ENCODE measurements around the gene GPR158.

GPR158 gene

DNA sequence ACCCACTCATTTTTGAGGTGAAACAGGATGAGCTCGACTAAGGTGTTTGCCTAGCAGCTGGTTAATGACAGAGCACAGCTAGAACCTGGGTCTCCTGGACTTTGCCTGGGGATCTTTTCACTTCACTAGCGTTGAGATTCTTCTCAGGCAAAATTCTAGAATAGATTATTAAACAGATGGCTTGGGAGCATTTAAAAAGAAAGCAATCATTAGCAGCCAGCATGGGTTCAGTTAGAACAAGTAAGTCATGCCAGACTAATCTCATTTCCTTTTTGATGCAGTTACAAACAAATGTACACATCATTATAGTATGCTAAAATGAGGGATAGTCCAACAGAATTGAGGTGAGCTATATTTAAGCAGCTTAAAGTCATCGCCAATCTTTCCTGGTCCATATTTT is 467.9 kb downstream of the GPR158 start:
- H3K4me3 ChIP-seq (ENCODE audit: control insufficient read depth, low read depth, low read length), result no peak overlapping the region
- TF ChIP-seq, protein P1, sequence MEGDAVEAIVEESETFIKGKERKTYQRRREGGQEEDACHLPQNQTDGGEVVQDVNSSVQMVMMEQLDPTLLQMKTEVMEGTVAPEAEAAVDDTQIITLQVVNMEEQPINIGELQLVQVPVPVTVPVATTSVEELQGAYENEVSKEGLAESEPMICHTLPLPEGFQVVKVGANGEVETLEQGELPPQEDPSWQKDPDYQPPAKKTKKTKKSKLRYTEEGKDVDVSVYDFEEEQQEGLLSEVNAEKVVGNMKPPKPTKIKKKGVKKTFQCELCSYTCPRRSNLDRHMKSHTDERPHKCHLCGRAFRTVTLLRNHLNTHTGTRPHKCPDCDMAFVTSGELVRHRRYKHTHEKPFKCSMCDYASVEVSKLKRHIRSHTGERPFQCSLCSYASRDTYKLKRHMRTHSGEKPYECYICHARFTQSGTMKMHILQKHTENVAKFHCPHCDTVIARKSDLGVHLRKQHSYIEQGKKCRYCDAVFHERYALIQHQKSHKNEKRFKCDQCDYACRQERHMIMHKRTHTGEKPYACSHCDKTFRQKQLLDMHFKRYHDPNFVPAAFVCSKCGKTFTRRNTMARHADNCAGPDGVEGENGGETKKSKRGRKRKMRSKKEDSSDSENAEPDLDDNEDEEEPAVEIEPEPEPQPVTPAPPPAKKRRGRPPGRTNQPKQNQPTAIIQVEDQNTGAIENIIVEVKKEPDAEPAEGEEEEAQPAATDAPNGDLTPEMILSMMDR (conservative IDR thresholded peaks at IDR 0.05; ENCODE audit: control insufficient read depth, insufficient read depth, low read depth, low read length), result no peak
- no peak for DNase-seq (ENCODE audit: low read depth)

DNA sequence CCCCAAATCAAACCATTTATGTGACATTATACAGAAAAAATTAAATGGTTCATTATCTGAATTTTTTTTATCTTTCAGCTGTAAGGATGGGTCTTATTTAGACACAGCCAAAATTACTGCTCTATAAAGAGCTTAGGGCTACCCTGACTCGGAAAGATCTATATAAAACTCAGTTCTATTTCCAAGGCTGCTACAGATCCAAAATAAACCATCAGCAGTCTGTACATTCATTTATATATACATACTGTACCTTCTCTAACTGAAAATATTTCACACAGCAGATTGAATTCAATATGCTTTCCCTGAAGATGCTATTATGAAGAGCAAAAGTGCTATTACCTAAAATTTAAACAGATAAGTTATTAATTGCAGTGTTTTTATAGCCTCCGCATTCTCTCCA is 471.6 kb downstream of the GPR158 start:
- no peak for DNase-seq (ENCODE audit: low read depth)
- TF ChIP-seq, protein P1 (conservative IDR thresholded peaks at IDR 0.05; ENCODE audit: control insufficient read depth, insufficient read depth, low read depth, low read length), result no peak
- no peak overlapping the region for H3K4me3 ChIP-seq (ENCODE audit: control insufficient read depth, low read depth, low read length)

DNA sequence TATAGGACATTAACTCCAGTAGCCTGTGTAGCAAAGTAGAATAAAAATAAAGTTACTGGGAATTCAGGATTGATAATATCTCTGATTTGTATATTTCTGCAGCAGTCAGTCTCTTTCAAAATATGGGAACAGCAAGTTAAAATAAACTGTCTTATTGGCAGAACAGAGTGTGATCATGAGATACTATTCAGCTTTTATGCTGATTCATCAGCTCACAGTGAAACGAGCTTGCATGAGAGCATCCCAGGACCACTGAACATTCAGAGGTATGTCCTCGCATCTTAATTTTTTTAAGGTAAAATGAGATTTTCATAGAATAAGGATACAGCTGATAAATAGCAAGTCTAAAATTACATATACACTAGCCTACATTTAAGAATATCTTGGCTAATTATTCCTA is 476.7 kb downstream of the GPR158 start:
- TF ChIP-seq, protein P1 (conservative IDR thresholded peaks at IDR 0.05; ENCODE audit: control insufficient read depth, insufficient read depth, low read depth, low read length), result no peak
- no peak overlapping the region for H3K4me3 ChIP-seq (ENCODE audit: control insufficient read depth, low read depth, low read length)
- no peak for DNase-seq (ENCODE audit: low read depth)

Measured in fibroblast of mammary gland (primary cell).